Suprapubic skin (tissue), 3 donors: Measurements from ENCODE around the gene OR52K2.

Source experiments
- CTCF ChIP-seq, 2 donors: fragments of 200-600 bp in 1 of 2; fragments of 450-650 bp in 1 of 2; sonication (generic) in 1 of 2; IDR thresholded peaks; one replicate each; pipeline ENCODE4 v1.5.1; 2016 to 2019; ENCODE audit warnings: antibody characterized with exemption in 2 of 2, mild to moderate bottlenecking in 1 of 2, moderate library complexity in 1 of 2
- EP300 ChIP-seq: sonication (generic); formaldehyde crosslinking; IDR thresholded peaks from one replicate; pipeline ENCODE4 v1.6.1; 2017; ENCODE audit warnings: antibody characterized with exemption
- POLR2A ChIP-seq, 2 donors: fragments of 450-650 bp; IDR thresholded peaks; one replicate each; pipeline ENCODE4 v1.6.1; 2017; ENCODE audit warnings: antibody characterized with exemption in 2 of 2, mild to moderate bottlenecking in 2 of 2, moderate library complexity in 2 of 2

GRCh38 chr11:4464216-4465159, 15.4 kb downstream of the OR52K2 start:
- TF ChIP-seq POLR2A (IDR thresholded peaks at IDR 0.05) (no peak), CTCF (IDR thresholded peaks at IDR 0.05) (no peak), EP300 (no peak)
